Fibroblast of the conjunctiva (primary cell): Measurements from ENCODE around the gene RTBDN.
A peak's percentile ranks its signal among the peaks of the same experiment; 100 is the strongest.
"Not testable (repeated sequence)": the region's sequence is repeated elsewhere in the genome, so short reads cannot be mapped to it uniquely, and the experiment has no call there.

Experiments used
- DNase-seq: peaks from one replicate; pipeline ENCODE4 v3.0.0-alpha.2; 2010; ENCODE audit warnings: low read depth

RTBDN gene

GRCh38 chr19:12856653-12857052 lies 22.3 kb upstream of the RTBDN start:
- no peak for DNase-seq

DNA sequence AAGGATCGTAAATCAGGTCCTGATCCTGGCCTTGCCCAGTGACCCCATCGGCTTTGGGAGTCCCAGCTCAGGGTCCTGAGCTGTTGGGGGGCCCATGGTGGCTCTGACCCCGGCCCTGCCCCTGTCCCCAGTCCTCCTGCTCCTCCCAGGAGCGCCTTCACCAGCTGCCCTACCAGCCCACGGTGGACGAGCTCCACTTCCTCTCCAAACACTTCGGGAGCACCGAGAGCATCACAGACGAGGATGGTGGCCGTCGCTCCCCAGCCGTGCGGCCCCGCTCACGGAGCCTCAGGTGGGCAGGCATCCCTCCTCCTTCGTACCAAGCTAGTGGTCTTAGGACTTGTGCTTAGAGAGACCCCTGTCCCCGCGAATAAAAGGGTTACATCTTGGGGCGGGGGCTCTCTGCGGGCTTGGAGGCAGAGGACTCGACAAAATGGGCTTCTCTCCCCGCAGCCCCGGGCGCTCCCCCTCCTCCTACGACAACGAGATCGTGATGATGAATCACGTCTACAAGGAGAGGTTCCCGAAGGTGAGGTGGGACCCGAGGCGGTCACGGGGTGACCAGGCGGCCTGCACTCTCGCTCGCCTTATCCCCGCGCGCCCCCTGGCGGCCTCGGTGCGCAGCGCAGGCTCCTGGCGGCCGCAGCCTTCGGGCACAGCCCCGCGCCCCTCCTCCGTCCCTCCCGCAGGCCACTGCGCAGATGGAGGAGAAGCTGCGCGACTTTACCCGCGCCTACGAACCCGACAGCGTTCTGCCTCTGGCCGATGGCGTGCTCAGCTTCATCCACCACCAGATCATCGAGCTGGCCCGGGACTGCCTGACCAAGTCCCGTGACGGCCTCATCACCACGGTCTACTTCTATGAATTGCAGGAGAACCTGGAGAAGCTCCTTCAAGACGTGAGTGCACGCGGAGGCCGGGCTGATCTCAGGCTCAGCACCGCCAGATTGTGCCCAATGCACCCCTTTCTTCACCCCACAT lies 13.1 kb upstream of the RTBDN start:
- DNase-seq, result peak; percentile 56

DNA sequence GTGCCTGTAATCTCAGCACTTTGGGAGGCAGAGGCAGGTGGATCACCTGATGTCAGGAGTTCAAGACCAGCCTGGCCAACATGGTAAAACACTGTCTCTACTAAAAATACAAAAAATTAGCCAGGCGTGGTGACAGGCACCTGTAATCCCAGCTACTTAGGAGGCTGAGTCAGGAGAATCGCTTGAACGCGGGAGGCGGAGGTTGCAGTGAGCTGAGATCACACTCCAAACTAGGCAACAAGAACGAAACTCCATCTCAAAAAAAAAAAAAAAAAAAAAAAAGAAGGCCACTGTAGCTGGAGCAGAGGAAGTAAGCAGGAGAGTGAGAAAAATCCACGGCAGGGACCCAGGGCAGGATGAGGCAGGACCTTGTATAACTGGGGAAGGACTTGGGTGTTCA lies 12.2 kb upstream of the RTBDN start:
- DNase-seq, result not testable (repeated sequence)

DNA sequence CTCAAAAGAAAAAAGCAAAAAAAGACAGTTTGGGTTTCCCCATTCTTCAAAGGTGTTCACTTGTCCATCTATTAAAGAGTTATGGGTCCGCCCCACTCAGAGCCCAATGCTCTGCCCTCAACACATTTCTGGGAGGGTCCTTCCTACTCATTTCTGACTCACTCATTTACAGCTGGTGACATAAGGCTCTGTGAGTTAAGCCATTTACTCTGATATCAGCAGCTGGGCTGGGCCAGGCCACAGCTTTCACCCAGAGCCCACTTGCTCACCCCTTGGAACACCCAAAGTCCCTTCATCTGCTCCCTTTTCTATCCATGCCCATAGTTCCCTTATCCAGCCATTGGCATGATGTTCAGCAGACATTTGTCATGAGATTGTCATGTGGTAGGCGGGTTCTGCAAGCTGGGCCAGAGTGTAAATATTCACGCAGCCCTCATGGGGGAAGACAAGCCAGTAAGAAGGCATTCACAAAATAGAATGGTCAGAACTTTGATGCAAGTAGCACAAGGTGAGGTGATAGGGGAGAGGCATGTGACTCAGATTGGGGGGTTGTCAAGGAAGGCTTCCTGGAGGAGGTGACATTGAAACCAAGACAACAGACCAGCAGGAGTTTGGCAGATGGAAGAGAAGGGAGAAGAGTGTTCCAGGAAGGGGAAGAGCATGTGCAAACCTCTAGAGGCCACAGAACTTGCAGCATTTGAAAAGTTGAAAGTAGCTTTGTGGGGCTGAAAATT lies 9.8 kb upstream of the RTBDN start:
- DNase-seq, result no peak

GRCh38 chr19:12843328-12843727 lies 8.9 kb upstream of the RTBDN start:
- no peak for DNase-seq

DNA sequence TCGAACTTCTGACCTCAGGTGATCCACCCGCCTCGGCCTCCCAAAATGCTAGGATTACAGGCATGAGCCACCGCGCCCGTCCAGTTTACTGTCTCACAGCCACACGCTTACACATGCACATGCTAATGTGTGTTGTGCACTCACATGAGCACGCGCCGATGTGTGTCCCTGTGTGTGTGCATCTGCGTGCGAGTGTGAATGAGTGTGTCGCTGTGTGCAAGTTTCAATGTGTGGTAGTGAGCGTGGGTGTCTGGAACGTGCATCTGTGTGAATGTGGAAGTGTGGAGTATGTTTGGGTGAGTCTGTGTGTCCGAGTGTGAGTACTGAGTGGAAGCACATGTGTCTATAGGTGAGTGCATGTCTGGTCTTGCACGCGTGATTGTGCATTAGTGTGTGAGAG lies 8.1 kb upstream of the RTBDN start:
- no peak for DNase-seq

DNA sequence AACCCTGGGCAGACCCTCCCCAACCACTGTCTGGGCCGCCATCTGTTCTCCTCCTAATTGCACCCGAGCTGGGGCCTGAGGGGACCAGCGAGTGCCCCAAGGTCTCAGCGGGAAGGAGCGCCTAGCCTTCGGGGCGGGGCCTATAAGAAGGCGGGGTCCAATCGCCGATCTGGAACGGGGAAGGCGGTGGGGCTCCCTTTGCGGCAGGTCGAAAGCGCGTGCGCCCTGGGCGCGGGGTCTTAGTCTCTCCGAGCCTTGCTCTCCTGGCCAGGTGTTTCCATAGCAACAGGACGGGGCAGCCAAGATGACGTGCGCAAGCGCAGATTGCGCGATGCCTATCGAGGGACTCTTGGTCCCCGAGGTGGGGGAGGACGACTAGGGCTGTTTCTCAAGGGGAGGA lies 6.7 kb upstream of the RTBDN start:
- no peak for DNase-seq

DNA sequence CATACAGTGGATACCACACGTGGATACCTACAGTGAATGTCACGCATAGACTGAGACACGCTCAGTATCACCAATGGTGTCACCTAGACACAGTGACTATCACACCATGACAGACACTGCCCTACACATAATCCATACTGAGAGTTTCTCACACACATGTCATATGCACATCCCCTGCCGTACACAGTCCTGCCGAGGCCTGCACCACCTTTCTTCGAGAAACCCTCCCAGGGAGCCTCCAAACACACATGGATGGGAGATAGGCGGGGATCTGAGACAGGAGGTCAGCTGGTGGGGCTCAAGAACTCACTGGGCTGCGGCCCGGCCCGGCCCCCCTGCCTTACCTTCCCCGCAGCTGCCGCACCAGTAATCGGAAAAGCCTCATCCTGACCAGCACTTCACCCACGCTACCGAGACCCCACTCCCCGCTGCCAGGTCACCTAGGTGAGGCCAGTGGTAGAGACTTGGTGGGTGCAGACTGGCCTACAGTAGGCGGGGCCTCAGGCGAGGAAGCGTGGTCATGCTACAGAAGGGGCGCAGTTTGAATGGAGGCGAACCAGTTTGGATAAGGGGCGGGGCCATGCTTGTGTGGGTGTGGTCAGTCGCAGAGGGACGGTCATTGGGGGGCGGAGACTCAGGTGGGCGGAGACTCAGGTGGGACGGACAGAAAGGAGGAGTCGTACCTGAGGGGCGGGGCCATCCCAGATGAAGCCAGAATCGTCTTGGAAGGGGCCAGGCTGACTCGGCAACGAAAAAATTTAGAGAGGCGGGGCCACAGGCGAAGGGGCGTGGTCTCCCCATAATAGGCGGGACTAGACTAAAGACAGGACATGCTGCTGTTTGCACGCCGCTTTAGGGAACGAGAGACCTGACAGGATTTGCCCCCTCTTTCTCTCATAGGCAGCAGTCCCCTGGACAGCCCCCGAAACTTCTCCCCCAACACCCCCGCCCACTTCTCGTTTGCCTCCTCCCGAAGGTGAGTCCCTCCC lies 6.0 kb upstream of the RTBDN start:
- DNase-seq, result peak; percentile 47

GRCh38 chr19:12838886-12839756 lies 4.7 kb upstream of the RTBDN start:
- DNase-seq, result no peak

- no peak for DNase-seq
Measured at GRCh38 chr19:12838182-12838885, 4.0 kb upstream of the RTBDN start, which contains the start of gene MAST1. TSS of gene MAST1 (plus strand) at chr19:12838515. CDS start at chr19:12838573, 58 bp downstream.

DNA sequence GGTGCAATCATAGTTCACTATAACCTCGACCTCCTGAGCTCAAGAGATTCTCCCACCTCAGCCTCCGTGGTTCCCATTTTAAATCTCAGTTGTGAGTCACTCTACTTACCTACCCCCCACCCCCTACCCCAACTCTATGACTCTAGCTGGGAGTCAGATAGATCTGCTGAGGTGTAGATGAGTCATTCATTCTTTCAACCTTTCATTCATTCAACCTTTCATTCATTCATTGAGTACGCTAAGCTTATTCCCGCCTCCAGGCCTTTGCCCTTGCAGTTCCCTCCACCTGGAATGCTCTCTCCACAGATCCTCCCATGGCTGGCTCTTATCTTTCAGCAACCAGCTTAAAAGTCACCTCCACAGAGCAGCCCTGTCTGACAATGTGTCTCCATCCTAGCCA lies 2.8 kb upstream of the RTBDN start:
- no peak for DNase-seq

DNA sequence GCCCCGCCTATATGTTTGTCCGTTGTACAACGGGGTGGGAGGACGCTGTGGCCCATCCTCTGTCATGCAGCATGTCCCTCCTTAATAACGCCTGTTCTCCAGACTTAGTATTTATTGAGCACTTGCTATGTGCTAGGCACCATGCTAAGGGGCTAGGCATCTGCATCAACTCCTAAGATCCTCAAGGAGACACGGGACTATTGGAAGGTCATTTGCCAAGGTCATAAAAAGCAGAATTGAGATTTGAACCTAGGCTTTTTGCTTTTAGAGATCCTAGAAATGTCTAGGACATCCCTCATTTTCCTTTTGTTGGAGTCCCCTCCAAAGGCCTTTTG lies 2.1 kb upstream of the RTBDN start:
- no peak for DNase-seq

GRCh38 chr19:12834976-12835757 lies 788 bp upstream of the RTBDN start:
- DNase-seq, result no peak

- DNase-seq, result no peak
Measured at GRCh38 chr19:12833738-12834565, 427 bp downstream of the RTBDN start.

- DNase-seq, result no peak
Measured at GRCh38 chr19:12833418-12833737, 1.0 kb downstream of the RTBDN start.

- no peak for DNase-seq
Measured at GRCh38 chr19:12828494-12828893, 5.9 kb downstream of the RTBDN start.

GRCh38 chr19:12825254-12826131 lies 8.9 kb downstream of the RTBDN start:
- DNase-seq, result no peak

GRCh38 chr19:12821761-12822160 lies 12.6 kb downstream of the RTBDN start:
- DNase-seq, result no peak
